Measurements from ENCODE around the gene ZNF32.
"Not testable (repeated sequence)": the region's sequence is repeated elsewhere in the genome, so short reads cannot be mapped to it uniquely, and the experiment has no call there.

ZNF32 gene

GRCh38 chr10:43635816-43636215 is 12.9 kb downstream of the ZNF32 start:
- DNase-seq (ENCODE audit: low read depth, low spot score): not testable (repeated sequence)

- no peak for DNase-seq (ENCODE audit: low read depth, low spot score)
Measured at GRCh38 chr10:43628956-43629355, 19.7 kb downstream of the ZNF32 start.

- DNase-seq (ENCODE audit: low read depth, low spot score): no peak
Measured at GRCh38 chr10:43627942-43628341, 20.7 kb downstream of the ZNF32 start.

DNA sequence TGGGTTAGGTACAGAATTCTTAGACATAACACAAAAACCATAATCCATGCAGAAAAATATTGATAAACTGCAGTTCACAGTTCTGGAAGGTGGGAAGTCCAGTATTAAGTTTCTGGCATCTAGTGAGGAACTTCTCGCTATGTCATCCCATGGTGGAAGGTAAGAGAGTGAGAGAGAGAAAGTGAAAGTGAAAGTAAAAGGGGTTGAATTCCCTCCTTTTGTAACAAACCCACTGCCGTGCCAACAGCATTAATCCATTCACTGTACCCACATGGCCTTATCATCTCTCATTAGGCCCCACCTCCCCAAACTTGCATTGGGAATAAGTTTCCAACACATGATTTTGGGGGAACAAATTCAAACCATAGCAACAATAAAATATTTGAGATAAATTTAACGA is 25.3 kb downstream of the ZNF32 start:
- DNase-seq (ENCODE audit: low read depth, low spot score): no peak

DNA sequence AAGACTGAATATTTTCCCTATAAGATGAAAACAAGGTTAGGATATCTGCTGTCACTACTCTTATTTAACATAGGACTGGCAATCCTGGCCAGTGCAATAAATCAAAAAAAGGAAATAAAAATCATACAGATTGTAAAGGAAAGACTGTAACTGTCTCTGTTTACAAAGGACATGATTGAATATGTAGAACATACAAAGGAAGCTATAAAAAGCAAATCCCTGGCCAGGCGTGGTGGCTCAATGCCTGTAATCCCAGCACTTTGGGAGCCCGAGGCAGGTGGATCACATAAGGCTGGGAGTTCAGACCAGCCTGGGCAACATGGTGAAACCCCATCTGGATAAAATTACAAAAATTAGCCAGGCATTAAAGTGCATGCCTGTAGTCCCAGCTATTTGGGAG is 26.6 kb downstream of the ZNF32 start:
- DNase-seq (ENCODE audit: low read depth, low spot score): no peak

- DNase-seq (ENCODE audit: low read depth, low spot score): no peak
Measured at GRCh38 chr10:43619368-43619767, 29.3 kb downstream of the ZNF32 start.

- DNase-seq (ENCODE audit: low read depth, low spot score): no peak
Measured at GRCh38 chr10:43616697-43617370, 31.8 kb downstream of the ZNF32 start.

DNA sequence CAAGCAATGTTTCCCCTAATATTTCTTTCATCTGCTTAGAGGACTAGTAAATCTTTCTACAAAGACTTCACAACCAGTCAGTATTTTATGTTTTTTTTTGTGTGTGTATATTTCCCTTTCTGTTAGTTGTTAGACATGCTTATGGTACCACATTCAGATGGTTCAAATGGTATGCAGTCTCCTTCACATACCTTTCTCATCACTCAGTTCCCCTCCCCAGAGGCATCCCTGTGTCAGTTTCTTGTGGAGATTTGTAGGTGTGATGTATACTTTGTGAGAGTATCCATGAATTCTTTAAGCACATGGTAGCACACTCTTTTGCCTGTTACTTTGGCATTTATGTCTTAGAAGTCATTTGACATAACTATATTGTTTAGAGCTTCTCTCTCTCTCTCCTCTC is 38.0 kb downstream of the ZNF32 start:
- DNase-seq (ENCODE audit: low read depth, low spot score): no peak

DNA sequence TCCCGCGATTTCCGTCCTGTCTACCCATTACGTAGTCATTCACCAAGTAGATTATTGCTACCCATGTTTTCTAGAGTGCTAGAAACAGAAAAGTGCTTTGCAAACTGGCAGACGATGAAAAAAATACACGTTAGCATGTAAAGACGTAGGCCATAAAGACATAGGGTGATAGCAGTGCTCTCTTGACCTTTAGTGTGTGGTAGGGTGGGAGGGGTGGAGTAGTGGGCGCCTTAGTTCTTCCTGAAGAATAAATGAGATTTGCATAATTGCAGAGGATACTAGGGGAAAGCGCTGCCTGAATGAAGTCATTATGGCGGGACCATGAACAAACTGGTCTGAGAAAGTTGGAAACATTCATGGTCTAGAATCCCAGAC is 41.5 kb downstream of the ZNF32 start:
- DNase-seq (ENCODE audit: low read depth, low spot score): no peak

DNA sequence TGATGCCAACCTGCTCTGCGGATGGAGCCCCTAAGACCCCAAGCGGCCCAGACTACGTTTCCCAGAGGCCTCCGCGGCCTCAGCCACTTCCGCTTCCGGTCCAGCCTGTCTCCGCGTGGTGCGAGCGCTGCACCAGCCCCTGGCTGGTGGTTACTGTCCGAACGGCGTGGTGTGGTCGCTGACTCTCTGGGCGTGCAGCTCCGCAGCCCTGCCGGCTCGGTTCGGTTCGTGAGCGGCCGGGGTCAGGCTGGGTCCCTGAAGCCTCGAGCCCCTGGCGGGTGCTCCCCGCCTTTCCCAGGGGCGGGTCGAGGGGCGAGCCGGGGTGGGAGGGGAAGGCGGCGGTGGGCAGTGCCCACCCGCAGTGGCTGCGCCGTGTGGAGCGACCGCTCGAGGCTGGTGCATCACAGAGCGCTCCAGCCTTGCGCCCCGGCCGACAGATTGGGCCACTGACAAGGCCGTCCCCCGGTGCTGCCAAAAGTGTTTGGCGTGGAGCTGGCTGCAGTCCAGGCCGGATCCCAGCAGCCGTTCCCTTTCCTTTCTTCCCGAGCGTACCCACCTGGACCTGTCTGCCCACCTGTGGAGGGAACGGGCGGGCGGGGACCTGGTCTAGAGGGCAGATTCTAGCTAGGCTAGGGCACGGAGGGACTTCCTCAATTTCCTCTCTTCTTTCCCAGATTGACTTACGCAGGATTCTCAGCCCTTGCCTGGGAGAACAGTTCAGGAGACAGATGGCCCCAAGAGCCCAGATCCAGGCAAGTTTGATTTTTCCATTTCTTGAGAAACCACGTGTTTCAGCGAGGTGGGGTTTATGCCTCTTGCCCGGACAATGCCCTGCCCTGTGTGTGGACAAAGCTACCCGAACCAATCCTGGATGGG is 42.1 kb downstream of the ZNF32 start, which contains the start of gene ZNF485:
ZNF485 (plus strand) TSS at position 116 of the 876 bp plus-strand sequence; CDS start at position 729, 613 bp downstream.
- DNase-seq (ENCODE audit: low read depth, low spot score): no peak

GRCh38 chr10:43605850-43606322 is 42.8 kb downstream of the ZNF32 start:
- no peak for DNase-seq (ENCODE audit: low read depth, low spot score)

DNA sequence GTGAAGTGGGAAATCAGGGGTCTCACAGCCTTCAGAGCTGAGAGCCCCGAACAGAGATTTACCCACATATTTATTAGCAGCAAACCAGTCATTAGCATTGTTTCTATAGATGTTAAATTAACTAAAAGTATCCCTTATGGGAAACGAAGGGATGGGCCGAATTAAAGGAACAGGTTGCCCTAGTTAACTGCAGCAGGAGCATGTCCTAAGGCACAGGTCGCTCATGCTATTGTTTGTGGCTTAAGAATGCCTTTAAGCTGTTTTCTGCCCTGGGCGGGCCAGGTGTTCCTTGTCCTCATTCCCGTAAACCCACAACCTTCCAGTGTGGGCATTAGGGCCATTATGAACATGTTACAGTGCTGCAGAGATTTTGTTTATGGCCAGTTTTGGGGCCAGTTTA is 47.1 kb downstream of the ZNF32 start:
- DNase-seq (ENCODE audit: low read depth, low spot score): not testable (repeated sequence)

- DNase-seq (ENCODE audit: low read depth, low spot score): no peak
Measured at GRCh38 chr10:43599333-43599732, 49.3 kb downstream of the ZNF32 start.

GRCh38 chr10:43598446-43598845 is 50.2 kb downstream of the ZNF32 start:
- no peak for DNase-seq (ENCODE audit: low read depth, low spot score)

DNA sequence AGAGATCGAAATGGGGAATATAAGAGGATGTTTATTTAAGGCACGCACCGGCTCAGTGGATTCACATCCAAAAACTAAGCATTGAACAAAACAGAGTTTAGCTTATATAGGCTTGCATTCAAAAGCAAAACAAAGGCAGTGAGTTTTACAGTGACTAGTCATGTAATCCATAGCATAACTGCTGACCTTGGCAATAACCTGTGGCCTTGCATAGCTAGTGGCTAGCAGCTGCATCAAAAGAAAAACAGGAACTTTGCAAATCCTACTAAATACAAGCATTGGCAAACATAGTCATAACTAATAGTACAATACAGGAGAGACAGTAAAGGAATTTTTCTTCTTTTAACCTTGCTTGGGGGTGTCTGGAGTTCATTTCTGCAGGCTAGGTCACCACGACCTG is 52.1 kb downstream of the ZNF32 start:
- DNase-seq (ENCODE audit: low read depth, low spot score): no peak

DNA sequence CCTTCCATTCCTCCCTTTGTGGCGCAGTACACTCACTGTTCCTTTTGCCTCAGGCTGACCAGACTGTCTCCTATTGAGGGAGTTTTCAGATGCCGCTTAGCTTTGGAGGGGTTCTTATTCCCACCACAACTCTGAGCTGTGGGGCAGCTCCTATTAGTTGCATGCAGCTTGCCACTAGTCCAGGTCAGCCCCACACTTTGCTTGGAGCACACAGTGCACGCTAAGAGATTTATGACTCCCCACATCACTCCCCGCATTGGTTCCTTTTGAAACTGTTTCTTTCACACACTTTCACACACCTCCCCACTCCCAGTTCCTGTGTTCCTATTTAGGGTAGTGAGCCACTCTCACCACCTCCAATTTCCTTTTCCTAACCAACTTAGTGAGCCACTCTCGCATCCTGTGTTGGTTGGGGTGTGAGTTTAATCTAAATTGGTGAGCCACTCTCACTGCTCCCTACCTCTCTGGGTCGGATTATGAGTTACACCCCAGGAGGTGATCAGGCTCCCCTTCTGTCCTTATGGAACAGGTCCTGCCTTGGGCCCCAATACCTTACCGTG is 52.9 kb downstream of the ZNF32 start:
- no peak for DNase-seq (ENCODE audit: low read depth, low spot score)

DNA sequence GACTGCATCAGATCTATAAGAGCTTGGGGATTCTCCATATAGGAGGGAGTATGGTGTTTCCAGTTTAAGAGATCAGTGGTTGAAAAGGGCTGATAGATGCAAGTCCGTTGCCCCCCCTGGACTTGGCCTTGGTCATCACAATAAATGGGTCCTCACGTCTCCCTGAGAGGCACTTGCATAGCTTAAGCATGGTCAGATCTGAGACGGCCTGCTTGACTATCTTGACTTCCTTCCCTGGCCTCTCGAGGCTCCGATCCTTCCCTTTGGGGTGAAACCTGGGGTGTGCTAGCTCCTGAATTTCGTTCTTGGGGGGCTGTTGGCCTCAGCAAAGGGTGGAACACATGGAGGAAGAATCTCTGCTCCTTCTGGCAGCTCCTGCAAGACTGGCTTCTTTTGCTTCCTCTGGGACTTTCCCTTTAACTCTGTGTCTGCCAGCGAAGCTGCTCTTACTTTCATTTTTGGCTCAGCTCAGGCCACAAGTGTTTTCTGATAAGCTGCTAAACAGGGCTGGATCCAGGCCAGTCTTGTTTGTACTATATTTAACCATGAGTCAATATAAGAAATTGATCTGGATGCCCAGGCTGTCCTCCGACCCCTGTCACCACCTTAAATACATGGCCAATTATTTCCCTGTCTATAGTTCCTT is 53.6 kb downstream of the ZNF32 start:
- no peak for DNase-seq (ENCODE audit: low read depth, low spot score)
